Liver (tissue), 9 donors: ENCODE data around the gene P2RY10. TPM values are rescaled to one million over a fixed set of nuclear protein-coding genes. Genes with fewer than 3 reads are reported as not detected.

Experiments
- DNase-seq: peaks from one replicate; pipeline ENCODE4 v3.0.0-alpha.2; 2017; ENCODE audit warnings: low spot score
- H3K27ac ChIP-seq, 2 donors: one replicate each; pipeline ENCODE4 v1.7.0; 2013; ENCODE audit warnings: inconsistent platforms in 2 of 2, low read length in 2 of 2, control low read depth in 1 of 2, low read depth in 1 of 2, mild to moderate bottlenecking in 1 of 2
- H3K27me3 ChIP-seq, 4 donors: one replicate each; pipeline versions ENCODE4 v1.6.1 to v1.7.0; 2013; ENCODE audit warnings: low read length in 3 of 4, inconsistent platforms in 1 of 4, mild to moderate bottlenecking in 1 of 4, moderate library complexity in 1 of 4; ENCODE audit not compliant: control insufficient read depth in 4 of 4, insufficient read depth in 4 of 4
- H3K36me3 ChIP-seq, 4 donors: one replicate each; pipeline versions ENCODE4 v1.6.1 to v1.7.0; 2013; ENCODE audit warnings: low read length in 3 of 4, mild to moderate bottlenecking in 3 of 4, low read depth in 1 of 4, moderate library complexity in 1 of 4; ENCODE audit not compliant: control insufficient read depth in 4 of 4, insufficient read depth in 3 of 4
- H3K4me1 ChIP-seq, 4 donors: one replicate each; pipeline versions ENCODE4 v1.6.1 to v1.7.0; 2013; ENCODE audit warnings: low read length in 3 of 4, mild to moderate bottlenecking in 3 of 4, moderate library complexity in 1 of 4; ENCODE audit not compliant: control insufficient read depth in 4 of 4, insufficient read depth in 4 of 4
- H3K4me3 ChIP-seq, 3 donors: one replicate each; pipeline versions ENCODE4 v1.6.1 to v1.7.0; 2013; ENCODE audit warnings: low read length in 3 of 3, control low read depth in 1 of 3, low read depth in 1 of 3, mild to moderate bottlenecking in 1 of 3
- H3K9ac ChIP-seq, 2 donors: one replicate each; pipeline ENCODE4 v1.7.0; 2013; ENCODE audit warnings: low read length in 2 of 2, mild to moderate bottlenecking in 2 of 2, moderate library complexity in 2 of 2, control low read depth in 1 of 2, low read depth in 1 of 2
- H3K9me3 ChIP-seq, 4 donors: one replicate each; pipeline versions ENCODE4 v1.6.1 to v1.7.0; 2013; ENCODE audit warnings: low read length in 3 of 4; ENCODE audit not compliant: control insufficient read depth in 4 of 4
- ATF3 ChIP-seq: IDR thresholded peaks from 2 replicates; pipeline ENCODE4 v1.6.1; 2016; ENCODE audit warnings: antibody characterized with exemption
- CTCF ChIP-seq: fragments of 150-350 bp; IDR thresholded peaks from 2 replicates; pipeline ENCODE4 v1.5.1; 2017; ENCODE audit warnings: improper control_type of control experiment, low read depth, low read length; ENCODE audit not compliant: missing input control
- EGR1 ChIP-seq, 2 donors: IDR thresholded peaks; 2 replicates each; pipeline ENCODE4 v1.6.1; 2016 to 2018; ENCODE audit warnings: antibody characterized with exemption in 2 of 2, low read depth in 2 of 2
- FOXA2 ChIP-seq: IDR thresholded peaks from 2 replicates; pipeline ENCODE4 v1.6.1; 2016; ENCODE audit warnings: antibody characterized with exemption
- MAX ChIP-seq: IDR thresholded peaks from 2 replicates; pipeline ENCODE4 v1.6.1; 2016; ENCODE audit warnings: antibody characterized with exemption
- REST ChIP-seq: IDR thresholded peaks from 2 replicates; pipeline ENCODE4 v1.6.1; 2016; ENCODE audit warnings: antibody characterized with exemption, mild to moderate bottlenecking
- RXRA ChIP-seq, 2 donors: IDR thresholded peaks; 2 replicates each; pipeline ENCODE4 v1.6.1; 2017 to 2018; ENCODE audit warnings: antibody characterized with exemption in 2 of 2, mild to moderate bottlenecking in 1 of 2
- SP1 ChIP-seq: IDR thresholded peaks from 2 replicates; pipeline ENCODE4 v1.6.1; 2018; ENCODE audit warnings: antibody characterized with exemption, mild to moderate bottlenecking
- TAF1 ChIP-seq: conservative IDR thresholded peaks from 2 replicates; pipeline ENCODE4 v1.6.1; 2016; ENCODE audit warnings: antibody characterized with exemption, mild to moderate bottlenecking
- YY1 ChIP-seq: IDR thresholded peaks from 2 replicates; pipeline ENCODE4 v1.6.1; 2016; ENCODE audit warnings: antibody characterized with exemption, mild to moderate bottlenecking
- ZBTB33 ChIP-seq: IDR thresholded peaks from 2 replicates; pipeline ENCODE4 v1.6.1; 2016; ENCODE audit warnings: antibody characterized with exemption
- WGBS: extraction: QIAGEN DNeasy Blood & Tissue Kit; methylation state at CpG from one replicate; pipeline ENCODE4 v1.1.7; 2013; 5-methylcytosine and 5-hydroxymethylcytosine counted together
- polyA plus RNA-seq, 2 donors: library from polyadenylated mRNA; stranded (reverse) in 1 of 2; unstranded in 1 of 2; fragments of 200-250 nt in 1 of 2; fragments of >200 nt in 1 of 2; fragmentation: Nextera tagmentation in 1 of 2; extraction: Ambion mirVana in 1 of 2; gene quantifications; one replicate each; pipeline versions ENCODE4 v1.2.1 to v1.2.3, GENCODE V29; 2013 to 2015
- total RNA-seq, 2 donors: library from RNA; depleted of rRNA; stranded (reverse); fragments of >200 nt; gene quantifications; one replicate each; pipeline ENCODE4 v1.2.3, GENCODE V29; 2014
- donor health status: healthy.
- donor health status: healthy.
- donor health status: healthy.
- donor health status: healthy.
- donor health status: healthy.

Gene P2RY10
- total and polyA plus RNA-seq, 4 donors = 0.17 to 1.8 (median 0.25) TPM

GRCh38 chrX:78950009-78950835 lies 5.0 kb downstream of the P2RY10 start (continued):
- TF ChIP-seq REST = no peak

- Histone ChIP-seq H3K9ac (no peak overlapping the region), H3K27ac (no peak overlapping the region)
- WGBS = 45% methylated on average over 2 of the region's 2 CpGs
Observed at GRCh38 chrX:78957049-78957767, 12.0 kb downstream of the P2RY10 start.

GRCh38 chrX:78957768-78958130 lies 12.6 kb downstream of the P2RY10 start:
- TF ChIP-seq RXRA (IDR thresholded peaks at IDR 0.05) (no peak), CTCF (no peak), ZBTB33 (no peak), TAF1 (no peak)
- H3K9me3 ChIP-seq = no peaks in the 10 kb centered on the region

More at GRCh38 chrX:78957049-78957767, 12.0 kb downstream of the P2RY10 start:
- TF ChIP-seq YY1 (no peak), TAF1 (no peak), ATF3 (no peak), RXRA (IDR thresholded peaks at IDR 0.05) (no peak), FOXA2 (no peak), EGR1 (IDR thresholded peaks at IDR 0.05; ENCODE audit: low read depth in 2 of 2) (no peak), MAX (no peak), SP1 (no peak)
- no peaks in the 10 kb centered on the region for H3K4me1 ChIP-seq
- H3K36me3 ChIP-seq = no peaks in the 10 kb centered on the region
- DNase-seq = no peak
- no peak overlapping the region for H3K4me3 ChIP-seq
- no peaks in the 10 kb centered on the region for H3K9me3 ChIP-seq
- H3K27me3 ChIP-seq = no peaks in the 10 kb centered on the region

More at GRCh38 chrX:78957768-78958130, 12.6 kb downstream of the P2RY10 start:
- H3K9ac ChIP-seq = no peak overlapping the region
- no peak overlapping the region for H3K4me3 ChIP-seq
- no peak for DNase-seq
- H3K36me3 ChIP-seq = no peaks in the 10 kb centered on the region
- H3K27ac ChIP-seq = no peak overlapping the region
- no peaks in the 10 kb centered on the region for H3K27me3 ChIP-seq
- no peaks in the 10 kb centered on the region for H3K4me1 ChIP-seq
